BLaER1 treated with 17β-estradiol and CSF1 and Interleukin-3, amounts not matched to agents 10 nM and 100 nM (cell line): ENCODE data around the gene RBFOX2.
"Not testable (repeated sequence)": the region's sequence is repeated elsewhere in the genome, so short reads cannot be mapped to it uniquely, and the experiment has no call there.

Experiments
- H3K27ac ChIP-seq, 11 experiments: shearing (Covaris generic); formaldehyde crosslinking; 2 replicates each; pipeline ENCODE4 v1.8.1; 2022
- H3K27me3 ChIP-seq, 11 experiments: shearing (Covaris generic); formaldehyde crosslinking; 2 replicates each; pipeline ENCODE4 v1.8.1; 2022
- H3K36me3 ChIP-seq, 11 experiments: shearing (Covaris generic); formaldehyde crosslinking; 2 replicates each; pipeline ENCODE4 v1.8.1; 2022
- H3K4me1 ChIP-seq, 10 experiments: shearing (Covaris generic); formaldehyde crosslinking; 2 replicates each; pipeline ENCODE4 v1.8.1; 2022
- H3K4me2 ChIP-seq, 11 experiments: shearing (Covaris generic); formaldehyde crosslinking; 2 replicates each; pipeline ENCODE4 v1.8.1; 2022
- H3K4me3 ChIP-seq, 10 experiments: shearing (Covaris generic); formaldehyde crosslinking; 2 replicates each; pipeline ENCODE4 v1.8.1; 2022
- H3K9ac ChIP-seq, 11 experiments: shearing (Covaris generic); formaldehyde crosslinking; 2 replicates each; pipeline ENCODE4 v1.8.1; 2022
- H3K9me3 ChIP-seq, 11 experiments: shearing (Covaris generic); formaldehyde crosslinking; replicated peaks in 1 of 11; 2 replicates each; pipeline ENCODE4 v1.8.1; 2022
- H4K20me1 ChIP-seq, 11 experiments: shearing (Covaris generic); formaldehyde crosslinking; 2 replicates each; pipeline ENCODE4 v1.8.1; 2022
- Cebpa-rat ChIP-seq, 11 experiments: shearing (Covaris generic); IDR thresholded peaks; 2 replicates each; pipeline ENCODE4 v1.8.1; 2022

RBFOX2 gene

DNA sequence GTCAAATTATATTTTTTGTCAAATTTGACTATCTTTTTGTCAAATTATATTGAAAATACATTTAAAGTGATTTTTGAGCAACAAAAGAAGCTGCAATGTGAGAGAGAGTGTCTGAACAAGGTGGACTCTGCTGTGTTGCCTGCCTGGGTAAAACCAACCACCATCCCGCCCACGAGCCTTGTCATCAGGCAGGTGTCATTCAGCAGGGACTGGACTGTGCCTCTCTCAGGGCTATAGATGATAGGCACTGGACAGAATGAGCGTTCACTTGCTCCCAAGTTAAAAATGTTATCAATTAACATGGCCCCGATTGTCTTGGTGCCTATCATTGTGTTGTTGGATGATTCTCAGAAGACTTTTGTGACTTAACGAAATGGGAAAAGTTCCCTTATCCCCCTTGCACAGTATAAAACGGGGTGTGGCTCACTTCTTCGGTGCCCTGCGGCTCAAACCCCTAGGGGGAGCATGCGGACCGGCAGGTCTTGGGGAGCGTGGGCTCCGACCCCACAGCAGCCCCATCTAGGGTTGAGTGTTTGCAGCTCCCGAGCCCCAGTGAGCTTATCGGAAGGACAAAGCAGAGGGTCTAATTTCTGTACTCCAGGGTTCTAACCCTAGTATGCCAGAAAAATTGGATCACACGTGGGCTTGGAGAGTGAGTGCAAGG is 309.3 kb downstream of the RBFOX2 start:
- H3K27ac ChIP-seq = no peak overlapping the region
- H4K20me1 ChIP-seq = no peaks in the 10 kb centered on the region
- no peak overlapping the region for H3K4me2 ChIP-seq
- no peak for TF ChIP-seq Cebpa-rat (IDR thresholded peaks at IDR 0.05)
- no peak overlapping the region for H3K4me3 ChIP-seq
- peaks cover 0 to 10% (median 0%) of the 10 kb centered on the region in 11 experiments; a peak in 3 of 22 replicates for H3K9me3 ChIP-seq
- H3K27me3 ChIP-seq = no peaks in the 10 kb centered on the region
- no peaks in the 10 kb centered on the region for H3K36me3 ChIP-seq
- H3K4me1 ChIP-seq = peaks cover 0 to 4% (median 0%) of the 10 kb centered on the region in 10 experiments; a peak in 2 of 20 replicates
- no peak overlapping the region for H3K9ac ChIP-seq

DNA sequence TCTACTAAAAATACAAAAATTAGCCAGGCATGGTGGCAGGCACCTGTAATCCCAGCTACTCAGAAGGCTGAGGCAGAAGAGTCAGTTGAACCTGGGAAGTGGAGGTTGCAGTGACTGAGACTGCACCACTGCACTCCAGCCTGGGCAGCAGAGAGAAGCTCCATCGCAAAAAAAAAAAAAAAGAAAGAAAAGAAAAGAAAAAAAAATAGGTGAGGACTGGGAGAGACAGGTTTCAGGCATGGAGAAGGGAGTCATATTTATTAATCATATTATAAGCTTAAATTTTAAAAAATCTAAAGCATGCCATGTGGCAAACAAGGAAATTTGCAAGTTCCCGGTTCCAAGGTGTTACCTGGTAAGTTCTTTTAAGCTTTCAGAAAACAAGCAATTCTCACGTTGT is 311.1 kb downstream of the RBFOX2 start, which contains the start of gene APOL5:
TSS of gene APOL5 (plus strand) at position 301 of the 400 bp plus-strand sequence. CDS start at position 301, 0 bp downstream.
- H3K9me3 ChIP-seq = peaks cover 0 to 15% (median 5%) of the 10 kb centered on the region in 11 experiments; a peak in 13 of 22 replicates
- H3K4me1 ChIP-seq = 0 out of 20 replicates have a peak, but pooled peaks cover 0 to under 1% (median 0%) of the 10 kb centered on the region in 10 experiments
- no peaks in the 10 kb centered on the region for H3K36me3 ChIP-seq
- H3K4me3 ChIP-seq = no peak within 1 kb of the TSS
- H3K9ac ChIP-seq = no peak within 1 kb of the TSS
- H4K20me1 ChIP-seq = no peaks in the 10 kb centered on the region
- no peak within 1 kb of the TSS for H3K4me2 ChIP-seq
- H3K27me3 ChIP-seq = no peaks in the 10 kb centered on the region
- no peak within 1 kb of the TSS for H3K27ac ChIP-seq
- TF ChIP-seq Cebpa-rat (IDR thresholded peaks at IDR 0.05) = no peak

DNA sequence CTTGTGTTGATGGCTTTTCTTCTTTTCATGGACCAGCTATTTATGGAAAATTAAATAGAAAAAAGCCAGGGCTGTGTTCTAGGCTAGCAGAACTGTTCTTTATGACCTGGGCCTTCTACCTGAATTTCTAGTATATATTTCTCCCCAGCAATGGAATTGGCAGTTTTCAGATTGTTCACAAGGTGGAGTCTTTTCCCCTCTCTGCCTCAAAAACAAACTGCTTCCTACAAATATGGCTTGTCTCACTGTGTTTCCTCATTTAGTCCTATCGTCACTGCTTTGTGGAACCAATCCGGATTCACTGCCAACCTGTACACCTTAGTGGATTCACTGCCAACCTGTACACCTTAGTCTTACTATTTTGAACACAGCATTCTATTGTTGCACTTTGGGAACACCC is 316.0 kb downstream of the RBFOX2 start:
- H3K4me1 ChIP-seq = no peaks in the 10 kb centered on the region
- no peak overlapping the region for H3K9ac ChIP-seq
- no peak for TF ChIP-seq Cebpa-rat (IDR thresholded peaks at IDR 0.05)
- H4K20me1 ChIP-seq = no peaks in the 10 kb centered on the region
- no peak overlapping the region for H3K4me2 ChIP-seq
- H3K36me3 ChIP-seq = no peaks in the 10 kb centered on the region
- H3K4me3 ChIP-seq = no peak overlapping the region
- H3K27ac ChIP-seq = no peak overlapping the region
- peaks cover 0 to 20% (median 8%) of the 10 kb centered on the region in 11 experiments; a peak in 12 of 22 replicates for H3K9me3 ChIP-seq
- H3K27me3 ChIP-seq = no peaks in the 10 kb centered on the region

DNA sequence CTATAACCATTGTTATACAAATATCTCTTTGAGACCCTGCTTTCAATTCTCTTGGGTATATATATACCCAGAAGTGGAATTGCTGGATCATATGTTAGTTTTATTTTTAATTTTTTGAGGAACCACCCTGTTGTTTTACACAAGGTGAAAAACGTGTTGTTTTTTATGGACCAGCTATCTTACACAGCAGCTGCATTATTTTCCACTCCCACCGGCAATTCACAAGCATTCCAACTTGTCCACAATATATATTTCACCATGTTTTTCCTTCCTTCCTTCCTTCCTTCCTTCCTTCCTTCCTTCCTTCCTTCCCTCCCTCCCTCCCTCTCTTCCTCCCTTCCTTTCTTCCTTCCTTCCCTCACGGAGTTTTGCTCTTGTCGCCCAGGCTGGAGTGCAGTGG is 317.3 kb downstream of the RBFOX2 start:
- H3K4me2 ChIP-seq = no peak overlapping the region
- no peak for TF ChIP-seq Cebpa-rat (IDR thresholded peaks at IDR 0.05)
- H3K9me3 ChIP-seq = peaks cover 0 to 20% (median 8%) of the 10 kb centered on the region in 11 experiments; a peak in 12 of 22 replicates
- H3K27ac ChIP-seq = no peak overlapping the region
- H4K20me1 ChIP-seq = no peaks in the 10 kb centered on the region
- no peak overlapping the region for H3K9ac ChIP-seq
- H3K27me3 ChIP-seq = no peaks in the 10 kb centered on the region
- no peak overlapping the region for H3K4me3 ChIP-seq
- no peaks in the 10 kb centered on the region for H3K4me1 ChIP-seq
- H3K36me3 ChIP-seq = no peaks in the 10 kb centered on the region

DNA sequence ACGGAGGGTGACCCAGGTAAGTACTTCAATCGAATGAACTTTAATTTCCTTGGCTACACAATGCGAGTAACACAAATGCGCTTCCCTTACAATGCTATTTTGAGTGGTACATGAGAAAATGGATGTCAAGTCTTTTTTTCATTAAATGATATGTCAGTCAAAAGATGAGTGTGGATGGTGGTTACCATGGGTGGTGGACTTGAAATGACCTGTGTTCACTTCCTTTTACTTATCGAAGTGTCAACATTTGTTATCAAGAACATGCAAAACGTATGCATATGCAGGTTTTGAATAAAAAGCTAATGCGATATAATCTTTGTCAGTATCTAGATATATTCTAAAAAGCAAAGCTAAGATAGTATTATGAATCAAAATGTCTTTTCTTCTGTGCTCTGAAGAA is 319.7 kb downstream of the RBFOX2 start:
- H3K4me2 ChIP-seq = no peak overlapping the region

DNA sequence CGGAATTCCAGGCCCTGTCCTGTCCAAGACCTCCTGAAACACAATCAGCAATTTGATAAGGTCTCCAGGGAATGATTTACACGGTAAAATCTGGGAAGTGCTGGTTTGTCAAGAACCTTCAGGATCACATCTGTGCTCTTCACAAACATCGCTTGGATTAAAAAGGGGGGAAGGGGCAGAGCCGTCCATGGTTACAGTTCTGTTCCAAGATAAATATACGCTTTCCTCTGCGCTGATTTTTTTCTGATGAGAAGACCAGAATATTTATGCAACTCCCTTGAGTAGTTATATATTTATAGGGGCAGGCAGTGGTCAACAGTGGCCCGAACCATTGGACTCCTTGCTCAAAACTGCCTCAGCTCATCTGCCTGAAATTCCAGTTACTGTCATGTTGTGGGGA is 320.2 kb downstream of the RBFOX2 start:
- Histone ChIP-seq H3K4me2 (no peak overlapping the region), H3K9me3 (peaks cover 0 to 18% (median 8%) of the 10 kb centered on the region in 11 experiments; a peak in 12 of 22 replicates), H3K9ac (no peak overlapping the region), H3K27ac (no peak overlapping the region), H3K27me3 (no peaks in the 10 kb centered on the region), H3K4me3 (no peak overlapping the region), H3K4me1 (no peaks in the 10 kb centered on the region), H3K36me3 (no peaks in the 10 kb centered on the region), H4K20me1 (no peaks in the 10 kb centered on the region)
- no peak for TF ChIP-seq Cebpa-rat (IDR thresholded peaks at IDR 0.05)

More for the DNA sequence above, 319.7 kb downstream of the RBFOX2 start:
- Histone ChIP-seq H3K27ac (no peak overlapping the region), H3K4me3 (no peak overlapping the region), H3K4me1 (no peaks in the 10 kb centered on the region), H3K9ac (no peak overlapping the region), H4K20me1 (no peaks in the 10 kb centered on the region), H3K27me3 (no peaks in the 10 kb centered on the region), H3K9me3 (peaks cover 0 to 20% (median 8%) of the 10 kb centered on the region in 11 experiments; a peak in 12 of 22 replicates), H3K36me3 (no peaks in the 10 kb centered on the region)
- no peak for TF ChIP-seq Cebpa-rat (IDR thresholded peaks at IDR 0.05)

DNA sequence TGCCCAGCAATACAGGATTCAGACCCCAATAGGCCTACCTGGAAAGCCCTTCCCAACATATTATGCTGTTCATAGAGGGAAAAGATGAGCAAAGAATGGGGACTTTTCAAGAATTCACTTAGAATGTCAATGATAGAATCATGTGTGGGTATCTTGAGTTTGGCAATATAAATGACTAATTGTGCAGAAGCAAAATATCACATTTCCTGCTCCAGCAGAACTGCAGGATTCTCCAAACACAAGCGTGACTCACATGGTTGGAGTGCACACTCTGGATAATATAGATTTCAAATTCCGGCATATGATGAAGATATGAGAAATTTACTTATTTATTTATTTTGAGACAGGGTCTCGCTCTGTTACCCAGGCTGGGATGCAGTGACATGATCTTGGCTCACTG is 323.5 kb downstream of the RBFOX2 start:
- Histone ChIP-seq H3K9me3 (0 out of 22 replicates have a peak, but pooled peaks cover 0 to 4% (median 0%) of the 10 kb centered on the region in 11 experiments), H4K20me1 (no peaks in the 10 kb centered on the region), H3K27me3 (no peaks in the 10 kb centered on the region), H3K36me3 (no peaks in the 10 kb centered on the region), H3K9ac (no peak overlapping the region), H3K27ac (no peak overlapping the region), H3K4me2 (no peak overlapping the region), H3K4me1 (no peaks in the 10 kb centered on the region), H3K4me3 (no peak overlapping the region)
- TF ChIP-seq Cebpa-rat (IDR thresholded peaks at IDR 0.05) = no peak

DNA sequence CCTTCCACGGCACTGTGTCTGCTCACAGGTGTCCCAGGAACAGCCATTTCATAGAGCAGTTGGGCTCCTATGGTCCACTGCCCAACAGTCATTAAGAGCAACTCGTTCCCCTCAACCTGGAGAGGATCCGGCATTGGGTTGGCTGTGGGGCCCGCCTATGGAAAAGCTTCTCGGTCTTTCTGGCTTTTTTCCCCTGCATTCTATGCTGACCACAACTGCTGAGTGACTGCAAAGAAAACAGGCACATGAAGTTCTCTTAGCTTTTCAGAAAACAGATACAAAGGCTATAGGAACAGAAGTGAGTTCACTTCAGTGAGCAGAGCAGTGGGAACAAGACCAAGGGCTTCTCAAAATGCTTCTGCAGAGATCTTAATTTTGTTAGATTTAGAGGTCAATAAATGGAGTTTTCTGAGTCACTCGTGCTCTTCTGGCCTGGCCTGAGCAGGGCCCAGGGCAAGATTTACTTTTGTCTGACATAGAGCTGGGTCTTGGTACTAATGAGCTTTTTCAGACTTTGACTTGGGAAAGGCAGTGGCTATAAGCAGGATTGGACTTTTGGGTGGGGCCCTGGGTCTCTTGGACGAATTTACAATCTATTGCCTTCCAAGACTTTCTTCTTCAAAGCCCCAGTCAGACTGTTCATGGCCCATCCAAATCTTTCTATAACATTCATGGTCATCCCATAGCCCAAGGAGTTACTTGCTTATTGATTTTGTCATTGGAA is 324.6 kb downstream of the RBFOX2 start:
- H3K4me1 ChIP-seq = no peaks in the 10 kb centered on the region
- no peaks in the 10 kb centered on the region for H3K36me3 ChIP-seq
- no peak overlapping the region for H3K9ac ChIP-seq
- H3K9me3 ChIP-seq = 0 out of 22 replicates have a peak, but pooled peaks cover 0 to 4% (median 0%) of the 10 kb centered on the region in 11 experiments
- H3K4me3 ChIP-seq = no peak overlapping the region
- TF ChIP-seq Cebpa-rat (IDR thresholded peaks at IDR 0.05) = no peak
- no peaks in the 10 kb centered on the region for H4K20me1 ChIP-seq
- H3K27ac ChIP-seq = no peak overlapping the region
- no peaks in the 10 kb centered on the region for H3K27me3 ChIP-seq
- H3K4me2 ChIP-seq = no peak overlapping the region

DNA sequence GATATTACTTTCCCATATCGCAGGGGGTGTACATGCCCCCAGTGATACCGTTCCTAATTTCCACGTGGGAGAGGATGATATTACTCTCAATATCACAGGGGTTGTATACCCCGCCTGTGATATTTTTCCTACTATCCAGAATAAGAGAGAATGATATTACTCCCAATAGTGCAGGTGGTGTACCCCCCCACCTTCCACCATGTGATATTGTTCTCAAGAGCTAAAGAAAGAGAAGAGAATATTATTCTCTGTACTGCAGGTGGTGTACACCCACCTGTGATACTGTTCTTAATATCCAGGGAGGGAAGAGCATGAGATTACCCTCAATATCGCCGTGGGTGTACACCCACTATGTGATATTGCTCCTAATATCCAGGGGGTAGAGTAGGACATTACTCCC is 328.8 kb downstream of the RBFOX2 start:
- H3K4me3 ChIP-seq, H3K4me1 ChIP-seq, H3K36me3 ChIP-seq, H3K27ac ChIP-seq, H3K4me2 ChIP-seq, H3K27me3 ChIP-seq, H3K9ac ChIP-seq, H4K20me1 ChIP-seq: not testable (repeated sequence)
- H3K9me3 ChIP-seq = peaks cover 5 to 16% (median 10%) of the 10 kb centered on the region in 11 experiments; a peak in 18 of 22 replicates
